Heart right ventricle (tissue), 16 donors: ENCODE results near the gene RPN1. TPM values are rescaled to one million over a fixed set of nuclear protein-coding genes. Genes with fewer than 3 reads are reported as not detected.

Experiments
- ATAC-seq, 8 donors: fragments of 200-7000 bp; cut with Tn5 transposase; one replicate each; pipeline ENCODE4 v1.9.1; 2020; ENCODE audit warnings: mild to moderate bottlenecking in 8 of 8, moderate library complexity in 8 of 8, moderate number of reproducible peaks in 1 of 8
- DNase-seq, 2 donors: peaks; one replicate each; pipeline ENCODE4 v3.0.0-alpha.2; 2020
- H3K27ac ChIP-seq, 10 donors: fragments of 200-600 bp; sonication (generic) in 2 of 10; one replicate each; pipeline versions ENCODE4 v1.5.0 to v1.8.0; 2020 to 2022; ENCODE audit warnings: mild to moderate bottlenecking in 3 of 10
- H3K27me3 ChIP-seq, 7 donors: fragments of 200-600 bp; one replicate each; pipeline ENCODE4 v1.8.0; 2021 to 2022; ENCODE audit warnings: mild to moderate bottlenecking in 2 of 7
- H3K36me3 ChIP-seq, 9 donors: fragments of 200-600 bp; sonication (generic) in 1 of 9; one replicate each; pipeline versions ENCODE4 v1.5.0 to v1.8.0; 2020 to 2022; ENCODE audit warnings: mild to moderate bottlenecking in 2 of 9
- H3K4me1 ChIP-seq, 9 donors: fragments of 200-600 bp; sonication (generic) in 1 of 9; one replicate each; pipeline versions ENCODE4 v1.5.0 to v1.8.0; 2020 to 2022; ENCODE audit warnings: mild to moderate bottlenecking in 4 of 9
- H3K4me3 ChIP-seq, 10 donors: fragments of 200-600 bp; sonication (generic) in 2 of 10; one replicate each; pipeline versions ENCODE4 v1.5.0 to v1.8.0; 2020 to 2022; ENCODE audit warnings: mild to moderate bottlenecking in 7 of 10, moderate library complexity in 2 of 10
- H3K9me3 ChIP-seq, 11 donors: fragments of 200-600 bp in 10 of 11; sonication (generic) in 2 of 11; one replicate each; pipeline versions ENCODE4 v1.5.0 to v1.8.0; 2013 to 2022; ENCODE audit warnings: mild to moderate bottlenecking in 2 of 11, control low read depth in 1 of 11, moderate library complexity in 1 of 11
- CTCF ChIP-seq, 9 donors: fragments of 200-600 bp; sonication (generic) in 2 of 9; IDR thresholded peaks; one replicate each; pipeline versions ENCODE4 v1.5.0 to v1.8.0; 2021 to 2022; ENCODE audit warnings: antibody characterized with exemption in 9 of 9, mild to moderate bottlenecking in 5 of 9, moderate library complexity in 1 of 9
- WGBS, 2 donors: extraction: QIAGEN DNeasy Blood & Tissue Kit; methylation state at CpG; one replicate each; pipeline ENCODE4 v1.1.7; 2013; ENCODE audit warnings: inconsistent platforms in 1 of 2; 5-methylcytosine and 5-hydroxymethylcytosine counted together
- intact Hi-C, 10 donors: fragments of 100-400 bp; cut with DNase I; formaldehyde crosslinking; loops; one replicate each; pipeline versions ENCODE4 v1.11.1 to v1.14.2; 2022
- polyA plus RNA-seq, 2 donors: library from polyadenylated mRNA; stranded (reverse); fragments of 200-250 nt; gene quantifications; one replicate each; pipeline ENCODE4 v1.2.3, GENCODE V29; 2013
- total RNA-seq, 10 donors: library from RNA; stranded (reverse); fragmentation: NEBNext Ultra II Directional in 3 of 10; extraction: Animal tissue kit (Norgen Biotek cat#: 25700) in 3 of 10; gene quantifications; one replicate each; pipeline versions ENCODE4 v1.2.1 to v1.2.4, GENCODE V29; 2021 to 2023
- donor health status: Arrhythmogenic right ventricular cardiomyopathy.
- donor health status: ischemic (EF 13 %, LVEDD 7.1; RV severe dilation, severe dysfunction).
- donor health status: healthy with polysubstance abuse.
- donor health status: DM: no; HTN: yes; CAD: no.
- donor health status: DM: no; HTN: no; CAD: no.
- donor health status: ischemic (EF 25% LVEDD 6.9; RV normal size, moderate dysfunction).
- donor health status: ischemic (EF 25% LVEDD 5.7; RV mildly dilated, moderate dysfunction).
- donor health status: healthy.
- donor health status: DM: yes; HTN: yes; CAD: no.
- donor health status: Ischemic cardiomyopathy.
- donor health status: ischemic (EF 35%, LVEDD 5.7; RV mildly dilated, moderate dysfunction).
- donor health status: nonischemic (EF 11% LVEDD 7.7; RV severe dilation, severe dysfunction).
- donor health status: DM: yes; HTN: yes; CAD: no.
- donor health status: PGD.
- donor health status: ischemic (EF 29% LVEDD 5.4; RV normal size, mild dysfunction).
- donor health status: nonischemic (EF 23%, LVEDD 6.1; RV moderate dilation, normal function).

The RPN1 gene
- total and polyA plus RNA-seq, 12 donors = 44.3 to 238 (median 83.6) TPM

DNA sequence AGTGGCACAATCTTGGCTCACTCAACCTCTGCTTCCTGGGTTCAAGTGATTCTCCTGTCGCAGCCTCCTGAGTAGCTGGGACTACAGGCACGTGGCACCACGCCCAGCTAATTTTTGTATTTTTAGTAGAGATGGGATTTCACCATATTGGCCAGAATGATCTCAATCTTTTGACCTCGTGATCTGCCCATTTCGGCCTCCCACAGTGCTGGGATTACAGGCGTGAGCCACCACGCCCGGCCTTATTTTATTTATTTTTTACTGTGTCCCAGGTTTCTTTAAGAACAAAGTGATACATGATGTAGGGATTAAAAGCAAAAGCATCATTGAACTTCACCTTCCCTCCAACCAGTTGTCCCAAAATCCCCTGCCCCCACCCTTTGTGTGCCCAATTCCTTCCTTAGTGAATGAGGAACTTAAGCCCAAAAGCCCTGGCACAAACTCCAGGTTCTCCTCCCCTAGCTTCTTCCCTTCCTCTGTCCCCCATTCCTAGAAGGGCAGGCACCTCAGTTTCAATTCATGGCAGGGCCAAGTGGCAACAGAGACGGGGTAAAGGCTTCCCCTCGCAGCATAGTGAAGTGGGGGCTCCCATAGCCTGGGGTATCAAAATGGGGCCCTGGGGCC is 23.7 kb upstream of the RPN1 start:
- 92 to 95% methylated on average over 10 of the region's 10 CpGs for WGBS, 2 donors
- no peaks in the 10 kb centered on the region for H3K9me3 ChIP-seq
- ATAC-seq = no peak
- DNase-seq = no peak
- peaks cover 0 to 17% (median 0%) of the 10 kb centered on the region in 9 donors for H3K4me1 ChIP-seq
- H3K4me3 ChIP-seq = peak overlapping the region in 1 of 10 donors; percentile 0
- H3K27me3 ChIP-seq = no peaks in the 10 kb centered on the region
- no peaks in the 10 kb centered on the region for H3K36me3 ChIP-seq
- TF ChIP-seq CTCF (IDR thresholded peaks at IDR 0.05) = no peak
- intact Hi-C loops = no loop called here
- peak overlapping the region in 1 of 10 donors; percentile 31 for H3K27ac ChIP-seq

DNA sequence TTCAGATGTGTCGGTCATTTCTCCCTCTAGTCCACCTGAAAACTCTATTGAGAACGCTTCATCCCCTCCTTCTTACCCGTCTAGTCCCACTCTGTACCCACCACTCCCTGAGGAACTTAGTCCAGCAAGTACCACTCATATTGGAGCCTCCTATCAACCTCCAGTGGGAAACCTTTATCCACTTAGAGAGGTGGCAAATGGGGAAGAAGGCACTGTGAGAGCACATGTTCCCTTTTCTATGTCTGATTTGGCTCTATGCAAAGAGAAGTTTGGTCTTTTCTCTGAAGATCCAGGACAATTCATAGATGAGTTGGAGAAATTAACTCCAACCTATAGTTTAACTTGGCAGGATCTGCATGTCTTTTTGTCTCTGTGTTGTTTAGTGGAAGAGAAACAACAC is 17.0 kb upstream of the RPN1 start:
- Histone ChIP-seq H3K9me3 (no peaks in the 10 kb centered on the region), H3K36me3 (no peaks in the 10 kb centered on the region), H3K4me1 (no peaks in the 10 kb centered on the region), H3K27me3 (no peaks in the 10 kb centered on the region), H3K4me3 (no peak overlapping the region), H3K27ac (no peak overlapping the region)
- intact Hi-C loops = no loop called here
- TF ChIP-seq CTCF (IDR thresholded peaks at IDR 0.05) = no peak
- 88 to 90% methylated on average over 3 of the region's 3 CpGs for WGBS, 2 donors
- ATAC-seq (no peak), DNase-seq (no peak)

DNA sequence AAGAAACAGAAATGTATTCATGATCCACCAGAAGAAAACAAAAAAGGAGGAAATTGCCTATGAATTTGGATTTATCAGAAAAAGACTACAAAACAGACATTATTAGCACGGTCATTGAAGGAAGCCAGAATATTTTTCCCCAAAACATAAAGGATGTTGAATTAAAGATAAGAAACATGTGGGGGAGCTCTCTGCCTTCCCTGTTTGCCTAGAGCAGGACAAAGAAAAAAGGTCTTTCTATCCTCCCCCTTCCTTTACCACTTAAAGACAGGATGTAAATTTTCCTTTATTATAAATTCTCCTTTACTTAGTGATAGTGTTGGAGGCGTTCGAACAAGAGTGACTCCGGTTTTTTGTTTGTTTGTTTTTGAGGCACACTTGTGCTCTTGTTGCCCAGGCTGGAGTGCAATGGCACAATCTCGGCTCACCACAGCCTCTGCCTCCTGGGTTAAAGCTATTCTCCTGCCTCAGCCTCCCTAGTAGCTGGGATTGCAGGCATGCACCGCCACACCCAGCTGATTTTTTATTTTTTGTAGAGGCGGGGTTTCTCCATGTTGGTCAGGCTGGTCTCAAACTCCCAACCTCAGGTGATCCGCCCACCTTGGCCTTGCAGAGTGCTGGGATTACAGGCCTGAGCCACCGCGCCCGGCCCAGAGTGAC is 14.9 kb upstream of the RPN1 start:
- ATAC-seq (no peak), DNase-seq (no peak)
- peak in 3 of 9 donors; percentile 6 to 42 (median 18) for TF ChIP-seq CTCF (IDR thresholded peaks at IDR 0.05)

DNA sequence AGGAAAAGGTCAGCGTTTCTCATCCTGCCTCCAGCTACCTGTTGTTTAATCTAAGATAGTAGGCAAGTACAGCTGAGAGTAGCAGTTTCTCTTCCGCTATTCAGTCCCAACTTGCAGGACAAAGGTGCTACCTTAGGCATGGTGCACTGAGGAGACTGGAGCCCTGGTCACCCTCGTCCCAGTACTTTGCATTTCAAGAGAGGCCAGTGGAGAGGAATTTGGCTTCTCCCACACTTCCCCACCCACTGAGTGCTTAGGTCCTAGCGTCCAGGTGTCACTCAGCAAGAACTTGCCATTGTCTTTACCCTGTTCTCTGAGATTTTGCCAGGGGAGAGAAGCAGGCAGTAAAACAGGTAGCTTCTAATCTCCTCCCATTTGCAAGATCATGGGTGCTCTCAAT is 12.5 kb upstream of the RPN1 start:
- no peak for ATAC-seq
- no peak for TF ChIP-seq CTCF (IDR thresholded peaks at IDR 0.05)
- 75 to 76% methylated on average over 4 of the region's 4 CpGs for WGBS, 2 donors

More for the DNA sequence above, 14.9 kb upstream of the RPN1 start:
- intact Hi-C loops = no loop called here
- WGBS, 2 donors = 71 to 79% methylated on average over 11 of the region's 11 CpGs
- Histone ChIP-seq H3K27me3 (no peaks in the 10 kb centered on the region), H3K9me3 (no peaks in the 10 kb centered on the region), H3K27ac (no peak overlapping the region), H3K4me1 (no peaks in the 10 kb centered on the region), H3K36me3 (no peaks in the 10 kb centered on the region), H3K4me3 (no peak overlapping the region)

More for the DNA sequence above, 12.5 kb upstream of the RPN1 start:
- no peaks in the 10 kb centered on the region for H3K27me3 ChIP-seq
- no peak overlapping the region for H3K27ac ChIP-seq
- no peaks in the 10 kb centered on the region for H3K9me3 ChIP-seq
- no peaks in the 10 kb centered on the region for H3K4me1 ChIP-seq
- H3K4me3 ChIP-seq = no peak overlapping the region
- intact Hi-C loops = no loop called here
- no peak for DNase-seq
- no peaks in the 10 kb centered on the region for H3K36me3 ChIP-seq
